ENCODE data around the gene PHLDA3. TPM values are rescaled to one million over a fixed set of nuclear protein-coding genes. Genes with fewer than 3 reads are reported as not detected.

Gene PHLDA3
- total RNA-seq, 1 donor from 2014 or later = 1.9 TPM

DNA sequence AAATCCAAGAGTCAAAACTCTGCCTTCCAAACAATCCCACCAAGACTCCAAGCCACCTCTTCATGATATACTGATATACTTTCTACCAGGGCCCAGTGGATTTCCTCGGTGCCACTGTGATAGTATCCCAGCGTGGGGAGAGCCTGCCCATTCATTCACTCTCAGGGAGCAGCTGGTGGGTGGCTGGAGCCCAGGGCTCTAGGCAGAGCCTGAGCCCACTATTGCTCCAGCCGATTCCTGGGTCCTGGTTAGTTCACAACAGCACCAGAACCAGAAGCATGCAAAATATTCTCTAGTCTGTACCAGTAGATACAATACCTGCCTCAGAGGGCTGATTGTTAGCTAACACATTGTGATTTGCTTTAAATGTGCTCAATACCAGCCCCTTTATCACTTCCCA is 37.1 kb upstream of the PHLDA3 start:
- no peak overlapping the region for H3K27ac ChIP-seq
- Mint-ChIP-seq H3K27ac (peak overlapping the region; percentile 83), H3K36me3 (no peaks in the 10 kb centered on the region)

DNA sequence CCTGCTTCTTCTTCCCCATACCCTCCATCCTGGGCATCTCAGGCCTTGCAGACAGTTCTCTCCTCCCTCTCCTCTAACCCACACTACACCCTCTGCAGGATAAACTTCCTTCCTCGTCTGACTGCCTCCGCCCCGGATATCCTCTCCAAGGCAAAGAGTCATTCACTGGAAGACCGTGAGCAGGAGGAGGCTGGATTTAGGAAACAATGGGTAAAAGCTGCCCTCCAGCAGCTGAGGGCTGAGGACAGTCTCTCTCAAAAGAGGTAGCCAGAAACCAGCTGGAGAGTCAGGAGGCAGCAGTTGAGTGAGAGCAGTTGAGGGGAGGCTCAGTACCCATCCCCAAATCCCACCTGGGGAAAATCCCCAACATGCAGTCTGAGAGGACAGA is 36.5 kb upstream of the PHLDA3 start:
- H3K79me2 ChIP-seq (ENCODE audit: low read depth) = no peaks in the 10 kb centered on the region
- H3K4me3 ChIP-seq = no peak overlapping the region
- Mint-ChIP-seq H3K9me3 (no peaks in the 10 kb centered on the region), H3K36me3 (no peaks in the 10 kb centered on the region), H3K4me3 (no peak overlapping the region), H3K27ac (peak overlapping the region; percentile 30), H3K27me3 (ENCODE audit: insufficient read depth, low read depth) (peaks cover 5% of the 10 kb centered on the region), H3K4me1 (peaks cover 43% of the 10 kb centered on the region)
- no peak overlapping the region for H2AFZ ChIP-seq (replicated peaks)
- H3K4me1 ChIP-seq = peaks cover 36% of the 10 kb centered on the region
- no peaks in the 10 kb centered on the region for H4K20me1 ChIP-seq (ENCODE audit: low read depth)
- no peak overlapping the region for H3K27ac ChIP-seq
- H3K9ac ChIP-seq = no peak overlapping the region
- H3K27me3 ChIP-seq = peaks cover 45% of the 10 kb centered on the region
- no peaks in the 10 kb centered on the region for H3K9me3 ChIP-seq (ENCODE audit: low read depth)
- no peaks in the 10 kb centered on the region for H3K36me3 ChIP-seq
- DNase-seq (ENCODE audit: low spot score) = peak; percentile 77
- peaks cover 27% of the 10 kb centered on the region for H3F3A ChIP-seq (ENCODE audit: low read depth)
- TF ChIP-seq EZH2phosphoT487 (IDR thresholded peaks at IDR 0.05) = no peak
- TF ChIP-seq, protein P1, sequence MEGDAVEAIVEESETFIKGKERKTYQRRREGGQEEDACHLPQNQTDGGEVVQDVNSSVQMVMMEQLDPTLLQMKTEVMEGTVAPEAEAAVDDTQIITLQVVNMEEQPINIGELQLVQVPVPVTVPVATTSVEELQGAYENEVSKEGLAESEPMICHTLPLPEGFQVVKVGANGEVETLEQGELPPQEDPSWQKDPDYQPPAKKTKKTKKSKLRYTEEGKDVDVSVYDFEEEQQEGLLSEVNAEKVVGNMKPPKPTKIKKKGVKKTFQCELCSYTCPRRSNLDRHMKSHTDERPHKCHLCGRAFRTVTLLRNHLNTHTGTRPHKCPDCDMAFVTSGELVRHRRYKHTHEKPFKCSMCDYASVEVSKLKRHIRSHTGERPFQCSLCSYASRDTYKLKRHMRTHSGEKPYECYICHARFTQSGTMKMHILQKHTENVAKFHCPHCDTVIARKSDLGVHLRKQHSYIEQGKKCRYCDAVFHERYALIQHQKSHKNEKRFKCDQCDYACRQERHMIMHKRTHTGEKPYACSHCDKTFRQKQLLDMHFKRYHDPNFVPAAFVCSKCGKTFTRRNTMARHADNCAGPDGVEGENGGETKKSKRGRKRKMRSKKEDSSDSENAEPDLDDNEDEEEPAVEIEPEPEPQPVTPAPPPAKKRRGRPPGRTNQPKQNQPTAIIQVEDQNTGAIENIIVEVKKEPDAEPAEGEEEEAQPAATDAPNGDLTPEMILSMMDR (IDR thresholded peaks at IDR 0.05) = no peak
- TF ChIP-seq EZH2 (IDR thresholded peaks at IDR 0.05) = no peak
- H3K4me2 ChIP-seq = peak overlapping the region; percentile 48

More for the DNA sequence above, 37.1 kb upstream of the PHLDA3 start:
- H3K9me3 Mint-ChIP-seq = no peaks in the 10 kb centered on the region
- Histone ChIP-seq H3K36me3 (no peaks in the 10 kb centered on the region), H3K27me3 (peaks cover 45% of the 10 kb centered on the region), H2AFZ (replicated peaks) (no peak overlapping the region), H3K4me2 (peak overlapping the region; percentile 75), H3K9ac (no peak overlapping the region), H4K20me1 (ENCODE audit: low read depth) (no peaks in the 10 kb centered on the region), H3K4me1 (peaks cover 30% of the 10 kb centered on the region), H3K79me2 (ENCODE audit: low read depth) (no peaks in the 10 kb centered on the region), H3K9me3 (ENCODE audit: low read depth) (no peaks in the 10 kb centered on the region), H3K4me3 (no peak overlapping the region), H3F3A (ENCODE audit: low read depth) (peaks cover 21% of the 10 kb centered on the region)
- no peak overlapping the region for H3K4me3 Mint-ChIP-seq
- DNase-seq (ENCODE audit: low spot score) = no peak
- H3K27me3 Mint-ChIP-seq (ENCODE audit: insufficient read depth, low read depth) = peaks cover 5% of the 10 kb centered on the region
- no peak for TF ChIP-seq EZH2 (IDR thresholded peaks at IDR 0.05)
- peaks cover 37% of the 10 kb centered on the region for H3K4me1 Mint-ChIP-seq

DNA sequence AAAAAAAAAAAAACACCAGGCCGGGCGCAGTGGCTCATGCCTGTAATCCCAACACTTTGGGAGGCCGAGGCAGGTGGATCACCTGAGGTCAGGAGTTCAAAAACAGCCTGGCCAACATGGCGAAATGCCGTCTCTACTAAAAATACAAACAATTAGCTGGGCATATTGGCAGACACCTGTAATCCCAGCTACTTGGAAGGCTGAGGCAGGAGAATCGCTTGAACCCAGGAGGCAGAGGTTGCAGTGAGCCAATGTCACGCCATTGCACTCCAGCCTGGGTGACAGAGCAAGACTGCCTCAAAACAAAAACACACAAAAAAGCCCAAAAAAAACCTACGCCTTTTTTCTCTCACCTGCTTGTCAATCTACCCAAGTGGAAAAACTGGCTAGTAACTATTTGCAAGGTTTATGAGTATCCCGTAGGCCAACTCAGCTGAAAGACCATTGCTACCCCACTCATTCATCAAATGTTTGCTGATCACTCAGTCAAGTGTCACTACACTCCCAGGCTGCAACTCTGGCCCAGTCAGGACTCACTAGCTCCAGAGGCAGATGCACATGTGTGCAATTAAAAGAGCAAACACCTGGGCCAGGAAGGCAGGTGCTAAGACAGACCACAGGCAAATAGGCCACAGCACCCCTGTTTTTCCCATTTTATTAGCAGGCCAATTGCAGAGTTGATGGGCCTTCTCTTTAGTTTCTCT is 36.0 kb upstream of the PHLDA3 start:
- no peaks in the 10 kb centered on the region for H3K9me3 Mint-ChIP-seq
- peaks cover 48% of the 10 kb centered on the region for H3K4me1 Mint-ChIP-seq
- no peaks in the 10 kb centered on the region for H4K20me1 ChIP-seq (ENCODE audit: low read depth)
- no peak for DNase-seq (ENCODE audit: low spot score)
- H3K4me1 ChIP-seq = peaks cover 41% of the 10 kb centered on the region
- H3K36me3 Mint-ChIP-seq = no peaks in the 10 kb centered on the region
- no peaks in the 10 kb centered on the region for H3K9me3 ChIP-seq (ENCODE audit: low read depth)
- peak overlapping the region; percentile 30 for H3K27ac Mint-ChIP-seq
- H2AFZ ChIP-seq (replicated peaks) = no peak overlapping the region
- H3K27ac ChIP-seq = no peak overlapping the region
- H3K4me3 Mint-ChIP-seq = no peak overlapping the region
- TF ChIP-seq EZH2 (IDR thresholded peaks at IDR 0.05) (no peak), EZH2phosphoT487 (IDR thresholded peaks at IDR 0.05) (no peak)
- TF ChIP-seq, protein P1 (IDR thresholded peaks at IDR 0.05) = no peak
- H3K4me2 ChIP-seq = peak overlapping the region; percentile 48
- H3K36me3 ChIP-seq = no peaks in the 10 kb centered on the region
- H3K27me3 ChIP-seq = peaks cover 41% of the 10 kb centered on the region
- no peaks in the 10 kb centered on the region for H3K79me2 ChIP-seq (ENCODE audit: low read depth)
- peaks cover 33% of the 10 kb centered on the region for H3F3A ChIP-seq (ENCODE audit: low read depth)
- peaks cover 5% of the 10 kb centered on the region for H3K27me3 Mint-ChIP-seq (ENCODE audit: insufficient read depth, low read depth)
- no peak overlapping the region for H3K9ac ChIP-seq
- H3K4me3 ChIP-seq = no peak overlapping the region

DNA sequence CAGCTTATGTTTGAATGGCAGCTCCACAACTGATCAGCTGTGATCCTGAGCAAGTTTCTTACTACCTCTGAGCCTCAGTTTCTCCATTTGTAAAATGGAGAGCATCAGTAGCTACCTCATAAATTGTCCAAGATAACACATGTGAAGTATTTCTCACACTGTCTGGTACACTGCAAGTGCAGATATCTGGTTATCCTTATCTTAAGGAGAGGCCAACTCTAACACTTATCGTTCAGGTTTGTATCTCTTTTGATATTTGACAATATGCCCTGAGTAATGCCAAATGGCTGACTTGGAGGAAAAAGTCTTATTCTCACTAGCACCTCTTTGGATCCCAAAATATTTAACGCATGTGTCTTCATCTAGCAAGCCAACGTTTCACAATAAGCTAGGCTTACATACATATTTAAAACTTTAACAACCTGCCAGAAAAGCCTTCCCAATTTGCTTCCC is 35.2 kb upstream of the PHLDA3 start:
- H3K36me3 Mint-ChIP-seq = no peaks in the 10 kb centered on the region
- no peaks in the 10 kb centered on the region for H3K9me3 Mint-ChIP-seq
- Histone ChIP-seq H3F3A (ENCODE audit: low read depth) (peaks cover 36% of the 10 kb centered on the region), H3K4me1 (peaks cover 43% of the 10 kb centered on the region), H4K20me1 (ENCODE audit: low read depth) (no peaks in the 10 kb centered on the region), H3K9me3 (ENCODE audit: low read depth) (no peaks in the 10 kb centered on the region), H3K27me3 (peaks cover 35% of the 10 kb centered on the region), H2AFZ (replicated peaks) (no peak overlapping the region), H3K4me3 (no peak overlapping the region), H3K27ac (no peak overlapping the region), H3K79me2 (ENCODE audit: low read depth) (no peaks in the 10 kb centered on the region), H3K9ac (no peak overlapping the region), H3K4me2 (no peak overlapping the region), H3K36me3 (no peaks in the 10 kb centered on the region)
- H3K27ac Mint-ChIP-seq = no peak overlapping the region
- H3K4me1 Mint-ChIP-seq = peaks cover 52% of the 10 kb centered on the region
- H3K27me3 Mint-ChIP-seq (ENCODE audit: insufficient read depth, low read depth) = peaks cover 5% of the 10 kb centered on the region
- TF ChIP-seq EZH2phosphoT487 (IDR thresholded peaks at IDR 0.05) (no peak), EZH2 (IDR thresholded peaks at IDR 0.05) (no peak)
- TF ChIP-seq, protein P1 (IDR thresholded peaks at IDR 0.05) = no peak
- H3K4me3 Mint-ChIP-seq = no peak overlapping the region
- no peak for DNase-seq (ENCODE audit: low spot score)

Measured in neural progenitor cell (in vitro differentiated cells).